OCI-LY7 (cell line): ENCODE measurements around the gene PCDH9.

Source experiments
- EZH2phosphoT487 ChIP-seq: fragments of 200-600 bp; sonication (generic); IDR thresholded peaks from 2 replicates; pipeline ENCODE4 v1.6.1; 2018; ENCODE audit warnings: low read depth, borderline replicate concordance, mild to moderate bottlenecking, mixed run types, antibody characterized with exemption, low read length, moderate library complexity, mixed read lengths
- TF ChIP-seq, protein P1 (sequence below): fragments of 200-600 bp; sonication (generic); conservative IDR thresholded peaks from 2 replicates; pipeline ENCODE4 v1.5.1; 2014; ENCODE audit warnings: mild to moderate bottlenecking, antibody characterized with exemption, low read length, moderate library complexity, mixed read lengths

GRCh38 chr13:66927562-66927961 is 302.6 kb downstream of the PCDH9 start:
- TF ChIP-seq, protein P1, sequence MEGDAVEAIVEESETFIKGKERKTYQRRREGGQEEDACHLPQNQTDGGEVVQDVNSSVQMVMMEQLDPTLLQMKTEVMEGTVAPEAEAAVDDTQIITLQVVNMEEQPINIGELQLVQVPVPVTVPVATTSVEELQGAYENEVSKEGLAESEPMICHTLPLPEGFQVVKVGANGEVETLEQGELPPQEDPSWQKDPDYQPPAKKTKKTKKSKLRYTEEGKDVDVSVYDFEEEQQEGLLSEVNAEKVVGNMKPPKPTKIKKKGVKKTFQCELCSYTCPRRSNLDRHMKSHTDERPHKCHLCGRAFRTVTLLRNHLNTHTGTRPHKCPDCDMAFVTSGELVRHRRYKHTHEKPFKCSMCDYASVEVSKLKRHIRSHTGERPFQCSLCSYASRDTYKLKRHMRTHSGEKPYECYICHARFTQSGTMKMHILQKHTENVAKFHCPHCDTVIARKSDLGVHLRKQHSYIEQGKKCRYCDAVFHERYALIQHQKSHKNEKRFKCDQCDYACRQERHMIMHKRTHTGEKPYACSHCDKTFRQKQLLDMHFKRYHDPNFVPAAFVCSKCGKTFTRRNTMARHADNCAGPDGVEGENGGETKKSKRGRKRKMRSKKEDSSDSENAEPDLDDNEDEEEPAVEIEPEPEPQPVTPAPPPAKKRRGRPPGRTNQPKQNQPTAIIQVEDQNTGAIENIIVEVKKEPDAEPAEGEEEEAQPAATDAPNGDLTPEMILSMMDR, result no peak
- no peak for TF ChIP-seq EZH2phosphoT487
